ENCODE measurements around the gene ALK.

GRCh38 chr2:29259221-29259620 is 662.2 kb downstream of the ALK start:
- TF ChIP-seq, protein P1, sequence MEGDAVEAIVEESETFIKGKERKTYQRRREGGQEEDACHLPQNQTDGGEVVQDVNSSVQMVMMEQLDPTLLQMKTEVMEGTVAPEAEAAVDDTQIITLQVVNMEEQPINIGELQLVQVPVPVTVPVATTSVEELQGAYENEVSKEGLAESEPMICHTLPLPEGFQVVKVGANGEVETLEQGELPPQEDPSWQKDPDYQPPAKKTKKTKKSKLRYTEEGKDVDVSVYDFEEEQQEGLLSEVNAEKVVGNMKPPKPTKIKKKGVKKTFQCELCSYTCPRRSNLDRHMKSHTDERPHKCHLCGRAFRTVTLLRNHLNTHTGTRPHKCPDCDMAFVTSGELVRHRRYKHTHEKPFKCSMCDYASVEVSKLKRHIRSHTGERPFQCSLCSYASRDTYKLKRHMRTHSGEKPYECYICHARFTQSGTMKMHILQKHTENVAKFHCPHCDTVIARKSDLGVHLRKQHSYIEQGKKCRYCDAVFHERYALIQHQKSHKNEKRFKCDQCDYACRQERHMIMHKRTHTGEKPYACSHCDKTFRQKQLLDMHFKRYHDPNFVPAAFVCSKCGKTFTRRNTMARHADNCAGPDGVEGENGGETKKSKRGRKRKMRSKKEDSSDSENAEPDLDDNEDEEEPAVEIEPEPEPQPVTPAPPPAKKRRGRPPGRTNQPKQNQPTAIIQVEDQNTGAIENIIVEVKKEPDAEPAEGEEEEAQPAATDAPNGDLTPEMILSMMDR (IDR thresholded peaks at IDR 0.05; ENCODE audit: low read depth, low read length): no peak
- TF ChIP-seq POLR2A (IDR thresholded peaks at IDR 0.05; ENCODE audit: extremely low read depth, insufficient read length) (no peak), MYC (IDR thresholded peaks at IDR 0.05; ENCODE audit: low read depth, low read length) (no peak)
- TF ChIP-seq, protein P2, sequence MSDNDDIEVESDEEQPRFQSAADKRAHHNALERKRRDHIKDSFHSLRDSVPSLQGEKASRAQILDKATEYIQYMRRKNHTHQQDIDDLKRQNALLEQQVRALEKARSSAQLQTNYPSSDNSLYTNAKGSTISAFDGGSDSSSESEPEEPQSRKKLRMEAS (IDR thresholded peaks at IDR 0.05; ENCODE audit: low read depth, low read length): no peak

All from NB4 (cell line).